SU-DHL-6 (cell line): Measurements from ENCODE around the gene CAVIN3.

Experiments
- H2AFZ ChIP-seq: fragments of 200-600 bp; sonication (generic); 2 replicates; pipeline ENCODE4 v1.6.1; 2014; ENCODE audit warnings: low read depth, mild to moderate bottlenecking, moderate library complexity, mixed read lengths, antibody characterized with exemption, low read length; ENCODE audit not compliant: severe bottlenecking
- H3F3A ChIP-seq: fragments of 200-600 bp; shearing (Covaris generic); 2 replicates; pipeline ENCODE4 v1.6.0; 2016; ENCODE audit warnings: antibody characterized with exemption, mild to moderate bottlenecking; ENCODE audit not compliant: insufficient read depth
- H3K27ac ChIP-seq: fragments of 200-600 bp; sonication (generic); 2 replicates; pipeline ENCODE4 v1.5.1; 2016; ENCODE audit warnings: low read depth, mild to moderate bottlenecking, low read length, moderate library complexity, mixed read lengths
- H3K27me3 ChIP-seq: fragments of 200-600 bp; sonication (generic), shearing (Covaris generic); 2 replicates; pipeline ENCODE4 v1.6.0; 2014; ENCODE audit warnings: mild to moderate bottlenecking, low read length
- H3K36me3 ChIP-seq: fragments of 200-600 bp; sonication (generic); 2 replicates; pipeline ENCODE4 v1.6.1; 2014; ENCODE audit warnings: mild to moderate bottlenecking, low read length, mixed read lengths
- H3K4me2 ChIP-seq: fragments of 300-600, 200-600 bp; shearing (Covaris generic), sonication (generic); 2 replicates; pipeline ENCODE4 v1.6.0; 2014; ENCODE audit warnings: low read length, low read depth, mild to moderate bottlenecking; ENCODE audit not compliant: poor library complexity, severe bottlenecking
- H3K4me3 ChIP-seq: fragments of 200-600 bp; sonication (generic); 2 replicates; pipeline ENCODE4 v1.5.1; 2014; ENCODE audit warnings: antibody characterized with exemption, low read length, mild to moderate bottlenecking, mixed read lengths; ENCODE audit not compliant: insufficient read depth, poor library complexity, severe bottlenecking
- H3K79me2 ChIP-seq: fragments of 200-600 bp; sonication (generic); 2 replicates; pipeline ENCODE4 v1.6.1; 2014; ENCODE audit warnings: mild to moderate bottlenecking, low read length, moderate library complexity; ENCODE audit not compliant: insufficient read depth
- H3K9ac ChIP-seq: fragments of 200-600 bp; sonication (generic); 2 replicates; pipeline ENCODE4 v1.7.0; 2014; ENCODE audit warnings: mild to moderate bottlenecking, low read length
- H3K9me2 ChIP-seq: fragments of 200-600 bp; sonication (generic); replicated peaks from 2 replicates; pipeline ENCODE4 v1.6.1; 2014; ENCODE audit warnings: low read length; ENCODE audit not compliant: insufficient read depth
- H3K9me3 ChIP-seq: fragments of 200-600 bp; sonication (generic); 2 replicates; pipeline ENCODE4 v1.6.1; 2014; ENCODE audit warnings: low read length, mixed read lengths; ENCODE audit not compliant: insufficient read depth
- H4K20me1 ChIP-seq: fragments of 200-600 bp; sonication (generic); 2 replicates; pipeline ENCODE4 v1.6.1; 2014; ENCODE audit warnings: low read depth, mild to moderate bottlenecking, antibody characterized with exemption, low read length, moderate library complexity, mixed read lengths
- CTCF ChIP-seq: fragments of 200-600 bp; sonication (generic); IDR thresholded peaks from one replicate; pipeline ENCODE4 v1.5.1; 2017; ENCODE audit warnings: antibody characterized with exemption, mild to moderate bottlenecking, low read length, moderate library complexity; ENCODE audit not compliant: insufficient read depth, poor library complexity, severe bottlenecking
- EZH2phosphoT487 ChIP-seq: fragments of 200-600 bp; sonication (generic), shearing (Covaris generic); conservative IDR thresholded peaks from 2 replicates; pipeline ENCODE4 v1.6.1; 2018; ENCODE audit warnings: mild to moderate bottlenecking, antibody characterized with exemption, low read length, moderate library complexity, mixed read lengths

Gene CAVIN3

GRCh38 chr11:6269994-6270393 is 50.3 kb downstream of the CAVIN3 start:
- no peak overlapping the region for H3K4me2 ChIP-seq
- no peak overlapping the region for H3K9ac ChIP-seq
- H2AFZ ChIP-seq = no peak overlapping the region
- no peaks in the 10 kb centered on the region for H3K79me2 ChIP-seq
- H3K4me3 ChIP-seq = no peak overlapping the region
- H3F3A ChIP-seq = no peaks in the 10 kb centered on the region
- TF ChIP-seq EZH2phosphoT487 = no peak
- no peak for TF ChIP-seq CTCF
- no peaks in the 10 kb centered on the region for H3K27me3 ChIP-seq
- H3K9me3 ChIP-seq = no peaks in the 10 kb centered on the region
- no peaks in the 10 kb centered on the region for H4K20me1 ChIP-seq
- H3K9me2 ChIP-seq = no peaks in the 10 kb centered on the region
- no peaks in the 10 kb centered on the region for H3K36me3 ChIP-seq
- H3K27ac ChIP-seq = no peak overlapping the region
